ENCODE measurements around the gene PRR19. TPM values are rescaled to one million over a fixed set of nuclear protein-coding genes. Genes with fewer than 3 reads are reported as not detected.

PRR19 gene
- polyA plus RNA-seq, 2 donors = 0.81 to 1.1 TPM

- Histone ChIP-seq H3K27me3 (ENCODE audit: control insufficient read depth in 1 of 2, insufficient read depth in 2 of 2, low read length in 2 of 2) (no peaks in the 10 kb centered on the region), H3K27ac (ENCODE audit: low read depth in 2 of 2, low read length in 1 of 2) (peak overlapping the region; percentile 97 to 98), H3K4me1 (ENCODE audit: control insufficient read depth in 2 of 2, insufficient read depth in 2 of 2, low read length in 1 of 2) (peaks cover 13 to 56% of the 10 kb centered on the region in 2 donors), H3K9me3 (ENCODE audit: control insufficient read depth in 2 of 2, insufficient read depth in 1 of 2, low read depth in 1 of 2, low read length in 1 of 2) (no peaks in the 10 kb centered on the region), H3K36me3 (ENCODE audit: control insufficient read depth in 2 of 2, insufficient read depth in 2 of 2, low read length in 1 of 2) (peaks cover 0 to 8% of the 10 kb centered on the region in 2 donors), H3K4me3 (ENCODE audit: low read depth in 1 of 2, low read length in 2 of 2) (peak overlapping the region in 1 of 2 donors; percentile 56)
- WGBS, 2 donors = 33 to 36% methylated on average over 4 of the region's 4 CpGs
These were observed 19.1 kb upstream of the PRR19 start for GRCh38 chr19:42282819-42283187.

- Histone ChIP-seq H3K4me3 (ENCODE audit: low read depth in 1 of 2, low read length in 2 of 2) (peak overlapping the region; percentile 61 to 63), H3K36me3 (ENCODE audit: control insufficient read depth in 2 of 2, insufficient read depth in 2 of 2, low read length in 1 of 2) (peaks cover 0 to 12% of the 10 kb centered on the region in 2 donors), H3K27ac (ENCODE audit: low read depth in 2 of 2, low read length in 1 of 2) (peak overlapping the region; percentile 97 to 98), H3K27me3 (ENCODE audit: control insufficient read depth in 1 of 2, insufficient read depth in 2 of 2, low read length in 2 of 2) (no peaks in the 10 kb centered on the region), H3K9me3 (ENCODE audit: control insufficient read depth in 2 of 2, insufficient read depth in 1 of 2, low read depth in 1 of 2, low read length in 1 of 2) (no peaks in the 10 kb centered on the region), H3K4me1 (ENCODE audit: control insufficient read depth in 2 of 2, insufficient read depth in 2 of 2, low read length in 1 of 2) (peaks cover 13 to 50% of the 10 kb centered on the region in 2 donors)
- whole genome bisulfite sequencing, 2 donors = 0 to 1% methylated on average over 39 to 74 of the region's 74 CpGs
These were observed 18.5 kb upstream of the PRR19 start for GRCh38 chr19:42283188-42284065.

GRCh38 chr19:42284066-42284501 lies 17.8 kb upstream of the PRR19 start:
- Histone ChIP-seq H3K27ac (ENCODE audit: low read depth in 2 of 2, low read length in 1 of 2) (peak overlapping the region; percentile 97 to 98), H3K36me3 (ENCODE audit: control insufficient read depth in 2 of 2, insufficient read depth in 2 of 2, low read length in 1 of 2) (peaks cover 4 to 18% of the 10 kb centered on the region in 2 donors), H3K9me3 (ENCODE audit: control insufficient read depth in 2 of 2, insufficient read depth in 1 of 2, low read depth in 1 of 2, low read length in 1 of 2) (no peaks in the 10 kb centered on the region), H3K4me3 (ENCODE audit: low read depth in 1 of 2, low read length in 2 of 2) (peak overlapping the region; percentile 61 to 63), H3K4me1 (ENCODE audit: control insufficient read depth in 2 of 2, insufficient read depth in 2 of 2, low read length in 1 of 2) (peaks cover 13 to 46% of the 10 kb centered on the region in 2 donors), H3K27me3 (ENCODE audit: control insufficient read depth in 1 of 2, insufficient read depth in 2 of 2, low read length in 2 of 2) (no peaks in the 10 kb centered on the region)
- 0% methylated on average over 46 to 75 of the region's 76 CpGs for WGBS, 2 donors

GRCh38 chr19:42284591-42285341 lies 17.2 kb upstream of the PRR19 start:
- peak overlapping the region; percentile 84 to 97 for H3K27ac ChIP-seq (ENCODE audit: low read depth in 2 of 2, low read length in 1 of 2)
- H3K27me3 ChIP-seq (ENCODE audit: control insufficient read depth in 1 of 2, insufficient read depth in 2 of 2, low read length in 2 of 2) = no peaks in the 10 kb centered on the region
- peak overlapping the region; percentile 53 to 61 for H3K4me3 ChIP-seq (ENCODE audit: low read depth in 1 of 2, low read length in 2 of 2)
- peaks cover 13 to 41% of the 10 kb centered on the region in 2 donors for H3K4me1 ChIP-seq (ENCODE audit: control insufficient read depth in 2 of 2, insufficient read depth in 2 of 2, low read length in 1 of 2)
- no peaks in the 10 kb centered on the region for H3K9me3 ChIP-seq (ENCODE audit: control insufficient read depth in 2 of 2, insufficient read depth in 1 of 2, low read depth in 1 of 2, low read length in 1 of 2)
- 2 to 5% methylated on average over 30 to 40 of the region's 41 CpGs for WGBS, 2 donors
- peaks cover 10 to 25% of the 10 kb centered on the region in 2 donors for H3K36me3 ChIP-seq (ENCODE audit: control insufficient read depth in 2 of 2, insufficient read depth in 2 of 2, low read length in 1 of 2)

- H3K9me3 ChIP-seq (ENCODE audit: control insufficient read depth in 2 of 2, insufficient read depth in 1 of 2, low read depth in 1 of 2, low read length in 1 of 2) = no peaks in the 10 kb centered on the region
- H3K27ac ChIP-seq (ENCODE audit: low read depth in 2 of 2, low read length in 1 of 2) = peak overlapping the region; percentile 84 to 97
- no peaks in the 10 kb centered on the region for H3K27me3 ChIP-seq (ENCODE audit: control insufficient read depth in 1 of 2, insufficient read depth in 2 of 2, low read length in 2 of 2)
- peaks cover 13 to 41% of the 10 kb centered on the region in 2 donors for H3K4me1 ChIP-seq (ENCODE audit: control insufficient read depth in 2 of 2, insufficient read depth in 2 of 2, low read length in 1 of 2)
- H3K36me3 ChIP-seq (ENCODE audit: control insufficient read depth in 2 of 2, insufficient read depth in 2 of 2, low read length in 1 of 2) = peaks cover 13 to 32% of the 10 kb centered on the region in 2 donors
- 27 to 30% methylated on average over 5 of the region's 5 CpGs for WGBS, 2 donors
- no peak overlapping the region for H3K4me3 ChIP-seq (ENCODE audit: low read depth in 1 of 2, low read length in 2 of 2)
These were observed 16.4 kb upstream of the PRR19 start for GRCh38 chr19:42285541-42285941.

- no peak overlapping the region for H3K4me3 ChIP-seq (ENCODE audit: low read depth in 1 of 2, low read length in 2 of 2)
- H3K27ac ChIP-seq (ENCODE audit: low read depth in 2 of 2, low read length in 1 of 2) = peak overlapping the region; percentile 67 to 97
- H3K36me3 ChIP-seq (ENCODE audit: control insufficient read depth in 2 of 2, insufficient read depth in 2 of 2, low read length in 1 of 2) = peaks cover 14 to 36% of the 10 kb centered on the region in 2 donors
- WGBS, 2 donors = 20 to 28% methylated on average over 6 of the region's 6 CpGs
- peaks cover 12 to 42% of the 10 kb centered on the region in 2 donors for H3K4me1 ChIP-seq (ENCODE audit: control insufficient read depth in 2 of 2, insufficient read depth in 2 of 2, low read length in 1 of 2)
- no peaks in the 10 kb centered on the region for H3K27me3 ChIP-seq (ENCODE audit: control insufficient read depth in 1 of 2, insufficient read depth in 2 of 2, low read length in 2 of 2)
- no peaks in the 10 kb centered on the region for H3K9me3 ChIP-seq (ENCODE audit: control insufficient read depth in 2 of 2, insufficient read depth in 1 of 2, low read depth in 1 of 2, low read length in 1 of 2)
These were observed 16.0 kb upstream of the PRR19 start for GRCh38 chr19:42285988-42286348.

GRCh38 chr19:42286349-42287016 lies 15.4 kb upstream of the PRR19 start:
- H3K27ac ChIP-seq (ENCODE audit: low read depth in 2 of 2, low read length in 1 of 2) = peak overlapping the region; percentile 53 to 67
- no peaks in the 10 kb centered on the region for H3K27me3 ChIP-seq (ENCODE audit: control insufficient read depth in 1 of 2, insufficient read depth in 2 of 2, low read length in 2 of 2)
- peaks cover 14 to 41% of the 10 kb centered on the region in 2 donors for H3K36me3 ChIP-seq (ENCODE audit: control insufficient read depth in 2 of 2, insufficient read depth in 2 of 2, low read length in 1 of 2)
- H3K4me3 ChIP-seq (ENCODE audit: low read depth in 1 of 2, low read length in 2 of 2) = no peak overlapping the region
- H3K4me1 ChIP-seq (ENCODE audit: control insufficient read depth in 2 of 2, insufficient read depth in 2 of 2, low read length in 1 of 2) = peaks cover 9 to 41% of the 10 kb centered on the region in 2 donors
- no peaks in the 10 kb centered on the region for H3K9me3 ChIP-seq (ENCODE audit: control insufficient read depth in 2 of 2, insufficient read depth in 1 of 2, low read depth in 1 of 2, low read length in 1 of 2)
- 21 to 29% methylated on average over 13 of the region's 13 CpGs for WGBS, 2 donors

GRCh38 chr19:42287017-42287826 lies 14.7 kb upstream of the PRR19 start:
- Histone ChIP-seq H3K9me3 (ENCODE audit: control insufficient read depth in 2 of 2, insufficient read depth in 1 of 2, low read depth in 1 of 2, low read length in 1 of 2) (no peaks in the 10 kb centered on the region), H3K4me1 (ENCODE audit: control insufficient read depth in 2 of 2, insufficient read depth in 2 of 2, low read length in 1 of 2) (peaks cover 3 to 34% of the 10 kb centered on the region in 2 donors), H3K4me3 (ENCODE audit: low read depth in 1 of 2, low read length in 2 of 2) (no peak overlapping the region), H3K36me3 (ENCODE audit: control insufficient read depth in 2 of 2, insufficient read depth in 2 of 2, low read length in 1 of 2) (peaks cover 14 to 47% of the 10 kb centered on the region in 2 donors), H3K27me3 (ENCODE audit: control insufficient read depth in 1 of 2, insufficient read depth in 2 of 2, low read length in 2 of 2) (no peaks in the 10 kb centered on the region), H3K27ac (ENCODE audit: low read depth in 2 of 2, low read length in 1 of 2) (peak overlapping the region in 1 of 2 donors; percentile 56)
- WGBS, 2 donors = 88 to 91% methylated on average over 28 to 30 of the region's 30 CpGs

GRCh38 chr19:42287827-42288107 lies 14.2 kb upstream of the PRR19 start:
- peaks cover 3 to 31% of the 10 kb centered on the region in 2 donors for H3K4me1 ChIP-seq (ENCODE audit: control insufficient read depth in 2 of 2, insufficient read depth in 2 of 2, low read length in 1 of 2)

More at GRCh38 chr19:42287827-42288107, 14.2 kb upstream of the PRR19 start:
- Histone ChIP-seq H3K27ac (ENCODE audit: low read depth in 2 of 2, low read length in 1 of 2) (no peak overlapping the region), H3K4me3 (ENCODE audit: low read depth in 1 of 2, low read length in 2 of 2) (no peak overlapping the region), H3K9me3 (ENCODE audit: control insufficient read depth in 2 of 2, insufficient read depth in 1 of 2, low read depth in 1 of 2, low read length in 1 of 2) (no peaks in the 10 kb centered on the region), H3K36me3 (ENCODE audit: control insufficient read depth in 2 of 2, insufficient read depth in 2 of 2, low read length in 1 of 2) (peaks cover 14 to 53% of the 10 kb centered on the region in 2 donors), H3K27me3 (ENCODE audit: control insufficient read depth in 1 of 2, insufficient read depth in 2 of 2, low read length in 2 of 2) (no peaks in the 10 kb centered on the region)
- WGBS, 2 donors = 86 to 93% methylated on average over 7 to 10 of the region's 10 CpGs
